Measurements from ENCODE around the gene NXPH3.
A peak's percentile ranks its signal among the peaks of the same experiment; 100 is the strongest.

Gene NXPH3

GRCh38 chr17:49567104-49567521, 8.6 kb upstream of the NXPH3 start:
- TF ChIP-seq GATA2 (IDR thresholded peaks at IDR 0.05; ENCODE audit: low read depth, low read length): no peak
- TF ChIP-seq GATA3 (IDR thresholded peaks at IDR 0.05; ENCODE audit: low read depth, low read length): no peak

GRCh38 chr17:49567871-49568694, 7.6 kb upstream of the NXPH3 start:
- TF ChIP-seq GATA2 (IDR thresholded peaks at IDR 0.05; ENCODE audit: low read depth, low read length) (0 out of 2 replicates have a peak, but pooled peaks have one; percentile 29), GATA3 (IDR thresholded peaks at IDR 0.05; ENCODE audit: low read depth, low read length) (no peak)

GRCh38 chr17:49570540-49571242, 5.0 kb upstream of the NXPH3 start:
- TF ChIP-seq GATA3 (IDR thresholded peaks at IDR 0.05; ENCODE audit: low read depth, low read length) (no peak), GATA2 (IDR thresholded peaks at IDR 0.05; ENCODE audit: low read depth, low read length) (no peak)

DNA sequence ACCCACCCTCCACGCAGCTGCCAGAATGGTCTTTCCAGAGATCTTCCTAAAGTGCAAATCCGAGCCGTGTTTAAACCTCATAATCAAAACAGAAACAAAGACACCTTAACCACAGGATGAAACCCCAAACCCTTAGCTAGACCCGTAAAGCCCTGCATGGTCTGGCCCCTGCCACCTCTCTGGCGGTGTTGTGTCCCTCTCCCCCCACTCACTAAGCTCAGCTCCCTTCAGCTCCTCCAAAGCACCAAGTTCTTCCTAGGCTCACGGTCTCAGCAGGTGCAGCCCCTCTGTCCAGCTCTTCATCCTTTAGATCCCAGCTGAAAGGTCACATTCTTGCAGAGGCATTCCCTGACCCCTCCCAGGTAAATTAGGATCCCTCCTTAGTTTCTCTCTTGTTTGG, 4.4 kb upstream of the NXPH3 start:
- TF ChIP-seq GATA2 (IDR thresholded peaks at IDR 0.05; ENCODE audit: low read depth, low read length) (no peak), GATA3 (IDR thresholded peaks at IDR 0.05; ENCODE audit: low read depth, low read length) (no peak)

GRCh38 chr17:49571764-49572163, 3.9 kb upstream of the NXPH3 start:
- TF ChIP-seq GATA3 (IDR thresholded peaks at IDR 0.05; ENCODE audit: low read depth, low read length) (no peak), GATA2 (IDR thresholded peaks at IDR 0.05; ENCODE audit: low read depth, low read length) (no peak)

DNA sequence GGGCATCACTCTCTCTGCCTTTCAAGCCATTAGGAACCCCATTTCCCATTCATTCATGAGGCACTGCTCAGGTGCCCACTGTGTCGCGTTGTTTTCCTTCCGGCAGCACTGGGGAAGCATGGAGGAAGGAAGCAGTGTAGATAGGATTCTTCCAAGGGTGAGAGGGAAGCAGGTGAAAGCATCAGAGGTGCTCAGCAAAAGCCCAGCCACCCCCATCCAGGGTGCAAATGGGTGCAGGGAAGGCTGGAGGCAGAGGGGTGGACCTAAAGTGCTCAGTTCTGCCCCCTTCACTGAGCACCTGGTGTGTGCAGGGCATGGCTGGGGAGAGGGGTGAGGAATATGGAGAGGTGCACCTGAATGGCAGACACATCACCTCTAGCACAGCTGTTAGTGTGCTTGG, 3.4 kb upstream of the NXPH3 start:
- TF ChIP-seq GATA2 (IDR thresholded peaks at IDR 0.05; ENCODE audit: low read depth, low read length) (no peak), GATA3 (IDR thresholded peaks at IDR 0.05; ENCODE audit: low read depth, low read length) (no peak)

- TF ChIP-seq GATA2 (IDR thresholded peaks at IDR 0.05; ENCODE audit: low read depth, low read length) (no peak), GATA3 (IDR thresholded peaks at IDR 0.05; ENCODE audit: low read depth, low read length) (no peak)
These were observed 2.8 kb upstream of the NXPH3 start for GRCh38 chr17:49572806-49573420.

DNA sequence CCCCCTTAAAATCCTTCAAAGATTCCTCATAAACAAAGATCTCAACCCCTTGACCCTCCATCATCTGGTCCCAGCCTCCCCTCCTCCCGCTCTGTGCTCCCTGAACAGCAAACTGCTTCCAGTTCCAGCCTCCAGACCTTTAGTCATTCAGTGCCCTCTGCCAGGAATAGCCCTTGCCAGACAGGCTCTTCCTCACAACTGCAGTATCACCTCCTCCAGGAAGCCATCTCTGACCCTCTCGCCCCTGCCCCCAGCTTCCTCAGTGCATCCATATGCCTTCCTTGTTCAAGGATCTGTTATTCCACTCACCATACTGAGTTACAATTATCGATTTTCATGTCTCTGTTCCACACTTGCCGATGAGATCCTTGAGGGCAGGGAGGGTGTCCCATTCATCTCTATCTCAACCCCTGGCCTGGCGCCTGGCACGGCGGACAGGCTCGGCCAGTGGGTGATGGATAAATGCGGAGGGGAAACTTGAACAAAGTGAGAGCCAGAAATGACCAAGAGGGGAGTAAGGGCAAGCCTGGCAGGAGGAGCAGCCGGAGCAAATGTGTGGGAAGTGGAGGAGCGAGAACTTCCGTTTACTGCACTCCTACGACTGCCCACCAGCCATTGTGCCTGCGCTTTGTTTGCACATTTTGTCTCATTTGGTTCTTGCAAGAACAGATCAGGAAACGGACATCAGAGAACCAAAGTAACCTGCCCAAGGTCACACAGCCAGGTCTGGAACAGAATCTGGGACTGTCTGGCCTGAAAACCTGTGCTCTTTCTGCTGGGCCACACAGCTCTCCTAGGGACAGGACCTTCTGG, 2.0 kb upstream of the NXPH3 start:
- no peak for TF ChIP-seq GATA2 (IDR thresholded peaks at IDR 0.05; ENCODE audit: low read depth, low read length)

DNA sequence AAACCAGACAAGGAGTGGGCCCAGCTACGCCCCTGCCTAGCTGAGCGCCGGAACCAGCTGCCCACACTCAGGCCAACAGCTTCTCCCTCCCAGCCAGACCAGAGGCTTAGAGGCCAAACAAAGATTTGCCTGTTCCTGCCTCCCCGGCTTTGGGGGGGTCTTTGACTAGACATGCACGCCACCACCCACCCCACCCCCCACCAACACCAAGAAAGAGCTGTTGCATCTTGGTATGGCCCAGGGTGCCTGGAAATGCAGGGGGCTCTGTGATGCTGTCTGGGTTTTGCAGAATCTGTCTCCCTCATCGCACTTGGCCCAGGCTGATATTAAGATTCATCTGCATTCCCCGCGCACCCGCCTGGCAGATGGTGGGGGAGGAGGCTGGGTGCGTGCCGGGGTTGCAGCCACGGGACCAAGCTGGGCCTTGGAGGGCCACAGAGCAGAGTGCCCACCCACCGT, 1.3 kb upstream of the NXPH3 start:
- TF ChIP-seq GATA3 (IDR thresholded peaks at IDR 0.05; ENCODE audit: low read depth, low read length) (no peak), GATA2 (IDR thresholded peaks at IDR 0.05; ENCODE audit: low read depth, low read length) (no peak)

DNA sequence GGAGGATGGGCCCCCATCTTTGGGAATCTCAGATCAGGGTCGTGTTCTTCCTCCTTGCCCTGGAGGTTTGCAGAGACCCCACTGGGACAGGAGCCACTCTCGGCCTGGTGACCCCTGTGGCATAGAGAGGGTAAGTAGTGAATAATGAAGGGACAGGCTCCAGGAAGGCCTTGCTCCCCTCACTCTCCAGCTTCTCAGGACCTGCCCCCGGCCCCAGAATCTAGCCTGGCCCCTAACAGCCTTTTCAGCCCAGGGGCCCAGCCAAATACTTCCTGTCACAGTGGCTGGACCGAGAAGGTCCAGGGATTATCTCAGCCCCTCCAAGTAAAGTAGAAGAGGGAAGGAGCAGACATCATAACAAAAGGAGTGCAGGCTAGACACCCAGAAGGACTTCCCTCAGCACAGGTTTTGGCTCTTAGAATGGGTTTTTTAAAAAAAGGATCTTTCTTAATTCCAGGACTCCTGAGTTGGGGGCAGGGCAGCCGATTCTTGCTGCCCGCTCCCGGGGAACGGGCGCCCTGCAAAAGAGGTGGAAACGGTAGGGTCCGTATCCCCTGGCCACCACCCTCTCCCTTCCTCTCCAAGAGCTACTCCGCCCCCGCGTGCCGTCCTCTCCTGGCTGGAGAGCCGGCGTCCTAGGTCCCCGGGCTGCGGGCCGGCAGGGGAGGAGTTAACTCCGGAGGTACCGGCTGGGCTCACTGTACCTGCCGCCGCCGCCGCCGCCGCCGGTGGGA, 559 bp upstream of the NXPH3 start:
- no peak for TF ChIP-seq GATA2 (IDR thresholded peaks at IDR 0.05; ENCODE audit: low read depth, low read length)
- no peak for TF ChIP-seq GATA3 (IDR thresholded peaks at IDR 0.05; ENCODE audit: low read depth, low read length)

GRCh38 chr17:49576088-49576916, 631 bp downstream of the NXPH3 start:
- TF ChIP-seq GATA3 (IDR thresholded peaks at IDR 0.05; ENCODE audit: low read depth, low read length): no peak
- TF ChIP-seq GATA2 (IDR thresholded peaks at IDR 0.05; ENCODE audit: low read depth, low read length): no peak

DNA sequence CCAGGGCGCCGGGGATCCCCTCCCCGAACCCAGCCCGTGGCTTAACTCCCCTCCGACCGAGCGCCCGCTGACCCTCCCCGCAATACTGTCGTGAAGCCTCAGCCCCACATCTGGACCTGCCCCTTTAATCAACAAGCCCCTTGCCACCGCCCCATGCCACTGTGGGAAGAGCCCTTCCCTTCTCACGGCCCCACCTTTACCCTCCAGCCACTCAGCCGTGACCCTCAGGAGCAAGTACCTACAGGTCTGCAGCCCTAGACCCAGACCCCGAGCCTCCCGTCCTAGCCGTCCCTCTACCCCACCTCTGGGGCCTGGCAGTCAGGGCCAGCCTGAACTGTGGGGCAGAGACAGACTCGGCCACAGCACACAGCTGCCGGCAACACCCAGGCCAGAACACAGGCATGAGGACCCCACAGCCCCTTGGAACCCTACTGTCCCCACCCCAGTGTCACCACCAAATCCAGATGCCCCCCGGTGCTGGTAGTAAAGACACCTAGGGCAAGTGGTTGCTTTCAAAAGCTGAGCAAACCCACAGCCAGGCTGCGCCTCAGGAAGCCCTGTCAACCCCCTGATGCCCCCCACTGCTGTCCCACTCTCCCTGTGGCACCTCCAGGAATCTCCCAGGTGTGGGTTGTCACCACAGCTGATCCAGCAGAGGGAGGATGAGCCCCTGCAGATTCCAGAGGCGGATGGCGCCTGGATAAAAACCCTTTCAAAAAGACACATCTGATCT, 1.4 kb downstream of the NXPH3 start:
- no peak for TF ChIP-seq GATA2 (IDR thresholded peaks at IDR 0.05; ENCODE audit: low read depth, low read length)
- TF ChIP-seq GATA3 (IDR thresholded peaks at IDR 0.05; ENCODE audit: low read depth, low read length): no peak

All from SH-SY5Y (cell line).